ENCODE results near the gene GLRA1.

- TF ChIP-seq EZH2 (IDR thresholded peaks at IDR 0.05; ENCODE audit: insufficient read depth, poor library complexity, severe bottlenecking) (no peak), EZH2phosphoT487 (IDR thresholded peaks at IDR 0.05; ENCODE audit: insufficient read depth, low read depth) (no peak)
These were observed 126.0 kb downstream of the GLRA1 start for GRCh38 chr5:151798674-151799073.

All from GM23248 (cell line).